Fibroblast of pulmonary artery (primary cell): ENCODE results near the gene CENPVL1.
"Not testable (repeated sequence)": the region's sequence is repeated elsewhere in the genome, so short reads cannot be mapped to it uniquely, and the experiment has no call there.

Source experiments
- DNase-seq: peaks from one replicate; pipeline ENCODE4 v3.0.0-alpha.2; 2010; ENCODE audit warnings: low read depth
- H3K4me3 ChIP-seq: replicated peaks from 2 replicates; pipeline ENCODE4 v1.5.1; 2011; ENCODE audit warnings: low read depth, mild to moderate bottlenecking, control low read depth, low read length, moderate library complexity
- TF ChIP-seq, protein P1 (sequence below): IDR thresholded peaks from 2 replicates; pipeline ENCODE4 v1.5.1; 2011; ENCODE audit warnings: mild to moderate bottlenecking, control low read depth, low read length, inconsistent platforms; ENCODE audit errors: missing control alignments

Gene CENPVL1

DNA sequence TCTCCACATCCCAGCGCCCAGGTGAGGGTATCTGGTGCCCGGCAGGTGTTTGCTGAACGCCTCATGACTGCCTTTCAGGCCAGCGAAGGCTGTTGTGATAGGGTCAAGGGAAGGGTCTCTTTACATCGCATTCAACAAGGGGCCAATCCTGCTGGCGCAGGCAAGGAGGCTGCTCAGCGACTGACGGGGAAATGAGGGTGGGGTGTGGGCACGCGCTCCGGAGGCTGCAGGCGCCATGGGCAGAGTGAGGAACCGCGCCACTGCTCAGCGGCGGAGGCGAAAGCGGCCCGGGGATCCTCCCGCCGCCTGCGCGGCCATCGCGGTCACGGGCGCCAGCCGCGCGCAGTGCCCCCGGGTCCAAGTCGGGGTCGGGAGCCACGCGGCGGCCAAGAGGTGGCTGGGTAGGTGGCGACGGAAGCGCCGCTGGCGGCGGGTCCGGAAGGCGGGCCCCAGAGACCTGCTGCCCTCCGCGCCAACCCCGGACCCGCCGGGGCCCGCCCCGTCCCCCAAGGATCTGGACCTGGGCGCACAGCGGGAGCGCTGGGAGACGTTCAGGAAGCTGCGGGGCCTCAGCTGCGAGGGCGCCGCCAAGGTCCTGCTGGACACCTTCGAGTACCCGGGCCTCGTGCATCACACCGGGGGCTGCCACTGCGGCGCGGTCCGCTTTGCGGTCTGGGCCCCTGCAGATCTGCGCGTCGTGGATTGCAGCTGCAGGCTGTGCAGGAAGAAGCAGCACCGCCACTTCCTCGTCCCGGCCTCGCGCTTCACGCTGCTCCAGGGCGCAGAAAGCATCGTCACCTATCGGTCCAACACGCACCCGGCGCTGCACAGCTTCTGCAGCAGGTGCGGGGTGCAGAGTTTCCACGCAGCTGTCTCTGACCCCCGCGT, at the start of gene CENPVL1:
TSS of gene CENPVL1 (plus strand) at position 236 of the 888 bp plus-strand sequence. CDS start at position 236, 0 bp downstream.
- H3K4me3 ChIP-seq, DNase-seq: not testable (repeated sequence)

DNA sequence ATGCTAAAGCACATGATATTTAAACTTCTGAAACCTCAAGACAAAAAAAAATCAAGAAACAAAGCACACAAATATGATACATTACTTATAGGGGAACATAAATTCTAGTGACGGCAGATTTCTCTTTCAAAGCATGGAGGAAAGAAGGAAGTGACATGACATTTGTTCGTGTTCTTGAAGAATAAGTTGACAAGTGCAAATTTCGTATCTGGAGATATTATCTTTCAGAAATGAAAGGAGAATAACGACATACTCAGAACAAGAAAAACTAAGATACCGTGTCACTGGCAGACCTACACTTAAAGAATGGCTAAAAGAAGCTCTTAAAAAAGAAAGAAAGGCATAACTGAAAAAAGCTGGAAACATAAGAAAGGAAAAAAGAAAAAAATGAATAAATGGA, 44.3 kb upstream of the CENPVL1 start:
- no peak for DNase-seq
- TF ChIP-seq, protein P1, sequence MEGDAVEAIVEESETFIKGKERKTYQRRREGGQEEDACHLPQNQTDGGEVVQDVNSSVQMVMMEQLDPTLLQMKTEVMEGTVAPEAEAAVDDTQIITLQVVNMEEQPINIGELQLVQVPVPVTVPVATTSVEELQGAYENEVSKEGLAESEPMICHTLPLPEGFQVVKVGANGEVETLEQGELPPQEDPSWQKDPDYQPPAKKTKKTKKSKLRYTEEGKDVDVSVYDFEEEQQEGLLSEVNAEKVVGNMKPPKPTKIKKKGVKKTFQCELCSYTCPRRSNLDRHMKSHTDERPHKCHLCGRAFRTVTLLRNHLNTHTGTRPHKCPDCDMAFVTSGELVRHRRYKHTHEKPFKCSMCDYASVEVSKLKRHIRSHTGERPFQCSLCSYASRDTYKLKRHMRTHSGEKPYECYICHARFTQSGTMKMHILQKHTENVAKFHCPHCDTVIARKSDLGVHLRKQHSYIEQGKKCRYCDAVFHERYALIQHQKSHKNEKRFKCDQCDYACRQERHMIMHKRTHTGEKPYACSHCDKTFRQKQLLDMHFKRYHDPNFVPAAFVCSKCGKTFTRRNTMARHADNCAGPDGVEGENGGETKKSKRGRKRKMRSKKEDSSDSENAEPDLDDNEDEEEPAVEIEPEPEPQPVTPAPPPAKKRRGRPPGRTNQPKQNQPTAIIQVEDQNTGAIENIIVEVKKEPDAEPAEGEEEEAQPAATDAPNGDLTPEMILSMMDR = no peak
- no peak overlapping the region for H3K4me3 ChIP-seq

DNA sequence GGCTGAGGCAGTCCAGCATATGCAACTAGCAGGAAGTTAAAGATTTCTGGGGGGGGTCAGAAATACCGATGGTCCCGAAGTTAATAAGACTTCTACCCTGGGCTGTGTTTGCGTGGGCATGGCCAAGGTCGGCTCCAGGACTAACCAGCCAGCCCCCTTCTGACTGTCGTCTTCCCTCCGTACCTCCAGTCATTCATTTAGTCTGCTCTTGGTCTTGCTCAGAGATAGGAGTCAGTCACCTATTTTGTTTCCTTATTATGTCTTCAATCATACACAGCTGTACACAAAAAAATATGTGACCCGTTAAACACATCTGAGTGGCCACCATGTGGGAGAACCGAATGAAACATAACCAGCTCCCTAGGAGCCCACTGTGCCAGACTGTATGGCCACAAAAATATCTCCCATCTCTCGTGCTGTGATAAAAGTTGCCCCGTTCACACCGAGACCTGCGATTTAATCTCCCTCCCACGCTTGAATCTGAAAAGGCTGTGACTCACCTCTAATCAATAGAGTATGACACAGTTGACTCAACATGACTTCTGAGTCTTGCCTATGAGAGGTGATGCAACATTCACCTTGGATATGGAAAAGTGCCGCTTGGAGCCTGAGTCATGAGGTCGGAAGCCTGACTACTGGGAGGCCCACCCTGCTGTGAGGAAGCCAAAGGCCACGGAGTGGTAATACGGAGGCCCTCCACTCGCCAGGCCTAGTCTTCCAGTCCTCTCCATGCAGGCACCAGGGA, 30.5 kb upstream of the CENPVL1 start:
- H3K4me3 ChIP-seq, DNase-seq: not testable (repeated sequence)

DNA sequence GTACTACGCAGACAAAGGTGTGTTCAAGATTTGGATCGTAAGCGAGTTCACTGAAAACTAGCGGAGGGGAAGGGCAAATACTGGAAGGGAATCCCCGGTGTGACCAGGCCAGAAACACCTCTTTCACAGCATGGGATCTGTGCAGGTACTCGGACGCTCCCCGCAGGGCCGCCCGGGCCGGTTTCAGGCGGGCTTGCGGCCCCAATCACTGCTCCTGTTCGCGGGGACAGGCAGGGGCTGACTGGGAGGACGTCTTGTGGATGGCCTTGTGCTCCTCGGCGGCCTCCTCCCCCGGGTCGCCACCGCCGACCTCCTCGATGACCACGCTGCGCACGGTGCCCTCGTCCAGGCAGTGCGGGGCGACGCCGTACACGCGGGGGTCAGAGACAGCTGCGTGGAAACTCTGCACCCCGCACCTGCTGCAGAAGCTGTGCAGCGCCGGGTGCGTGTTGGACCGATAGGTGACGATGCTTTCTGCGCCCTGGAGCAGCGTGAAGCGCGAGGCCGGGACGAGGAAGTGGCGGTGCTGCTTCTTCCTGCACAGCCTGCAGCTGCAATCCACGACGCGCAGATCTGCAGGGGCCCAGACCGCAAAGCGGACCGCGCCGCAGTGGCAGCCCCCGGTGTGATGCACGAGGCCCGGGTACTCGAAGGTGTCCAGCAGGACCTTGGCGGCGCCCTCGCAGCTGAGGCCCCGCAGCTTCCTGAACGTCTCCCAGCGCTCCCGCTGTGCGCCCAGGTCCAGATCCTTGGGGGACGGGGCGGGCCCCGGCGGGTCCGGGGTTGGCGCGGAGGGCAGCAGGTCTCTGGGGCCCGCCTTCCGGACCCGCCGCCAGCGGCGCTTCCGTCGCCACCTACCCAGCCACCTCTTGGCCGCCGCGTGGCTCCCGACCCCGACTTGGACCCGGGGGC, 28.2 kb upstream of the CENPVL1 start:
- H3K4me3 ChIP-seq, DNase-seq: not testable (repeated sequence)

DNA sequence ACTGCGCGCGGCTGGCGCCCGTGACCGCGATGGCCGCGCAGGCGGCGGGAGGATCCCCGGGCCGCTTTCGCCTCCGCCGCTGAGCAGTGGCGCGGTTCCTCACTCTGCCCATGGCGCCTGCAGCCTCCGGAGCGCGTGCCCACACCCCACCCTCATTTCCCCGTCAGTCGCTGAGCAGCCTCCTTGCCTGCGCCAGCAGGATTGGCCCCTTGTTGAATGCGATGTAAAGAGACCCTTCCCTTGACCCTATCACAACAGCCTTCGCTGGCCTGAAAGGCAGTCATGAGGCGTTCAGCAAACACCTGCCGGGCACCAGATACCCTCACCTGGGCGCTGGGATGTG, 27.6 kb upstream of the CENPVL1 start, which contains the start of gene CENPVL2:
TSS of gene CENPVL2 (minus strand) at position 112 of the 343 bp plus-strand sequence. CDS start at position 112, 0 bp downstream.
- not testable (repeated sequence) for DNase-seq, H3K4me3 ChIP-seq

DNA sequence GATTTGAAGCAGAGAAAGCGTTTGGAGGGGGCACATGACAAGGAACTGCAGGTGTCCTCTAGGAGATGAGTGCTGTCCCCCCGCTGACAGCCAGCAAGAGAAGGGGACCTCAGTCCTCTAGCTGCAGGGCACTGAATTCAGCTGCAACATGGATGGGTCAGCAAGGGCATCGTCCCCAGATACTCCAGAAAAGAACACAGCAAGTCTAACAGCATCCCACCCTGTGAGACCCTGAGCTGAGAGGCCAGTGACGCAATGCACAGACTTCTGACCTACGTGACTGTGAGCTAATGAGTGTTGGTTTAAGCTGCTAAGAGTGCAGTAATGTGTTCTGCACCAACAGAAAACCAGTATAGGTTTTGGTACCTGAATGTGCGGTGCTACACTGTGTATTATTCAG, 16.1 kb upstream of the CENPVL1 start:
- no peak overlapping the region for H3K4me3 ChIP-seq

DNA sequence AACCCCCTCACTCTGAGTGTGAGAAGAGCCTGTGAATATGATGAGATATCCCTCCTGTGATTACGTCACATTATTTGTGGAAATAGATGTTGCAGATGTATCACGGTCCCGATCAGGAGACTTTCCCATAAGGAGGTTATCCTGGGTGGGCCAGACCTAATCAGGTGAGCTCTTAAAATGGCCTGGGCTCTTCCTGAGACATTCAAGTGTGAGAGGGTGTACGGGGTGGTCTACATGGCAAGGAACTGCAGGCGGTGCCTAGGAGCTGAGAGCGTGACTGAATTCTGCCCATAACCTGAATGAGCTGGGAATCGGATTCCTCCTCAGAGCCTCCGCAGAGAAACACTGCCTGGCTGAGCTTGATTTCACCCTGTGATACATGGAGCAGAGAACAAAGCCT, 12.9 kb upstream of the CENPVL1 start:
- TF ChIP-seq, protein P1 = no peak
- H3K4me3 ChIP-seq = no peak overlapping the region
- no peak for DNase-seq

More for the DNA sequence above, 16.1 kb upstream of the CENPVL1 start:
- TF ChIP-seq, protein P1 = no peak
- no peak for DNase-seq

DNA sequence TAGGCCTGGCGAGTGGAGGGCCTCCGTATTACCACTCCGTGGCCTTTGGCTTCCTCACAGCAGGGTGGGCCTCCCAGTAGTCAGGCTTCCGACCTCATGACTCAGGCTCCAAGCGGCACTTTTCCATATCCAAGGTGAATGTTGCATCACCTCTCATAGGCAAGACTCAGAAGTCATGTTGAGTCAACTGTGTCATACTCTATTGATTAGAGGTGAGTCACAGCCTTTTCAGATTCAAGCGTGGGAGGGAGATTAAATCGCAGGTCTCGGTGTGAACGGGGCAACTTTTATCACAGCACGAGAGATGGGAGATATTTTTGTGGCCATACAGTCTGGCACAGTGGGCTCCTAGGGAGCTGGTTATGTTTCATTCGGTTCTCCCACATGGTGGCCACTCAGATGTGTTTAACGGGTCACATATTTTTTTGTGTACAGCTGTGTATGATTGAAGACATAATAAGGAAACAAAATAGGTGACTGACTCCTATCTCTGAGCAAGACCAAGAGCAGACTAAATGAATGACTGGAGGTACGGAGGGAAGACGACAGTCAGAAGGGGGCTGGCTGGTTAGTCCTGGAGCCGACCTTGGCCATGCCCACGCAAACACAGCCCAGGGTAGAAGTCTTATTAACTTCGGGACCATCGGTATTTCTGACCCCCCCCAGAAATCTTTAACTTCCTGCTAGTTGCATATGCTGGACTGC, 2.8 kb downstream of the CENPVL1 start:
- not testable (repeated sequence) for H3K4me3 ChIP-seq, DNase-seq

DNA sequence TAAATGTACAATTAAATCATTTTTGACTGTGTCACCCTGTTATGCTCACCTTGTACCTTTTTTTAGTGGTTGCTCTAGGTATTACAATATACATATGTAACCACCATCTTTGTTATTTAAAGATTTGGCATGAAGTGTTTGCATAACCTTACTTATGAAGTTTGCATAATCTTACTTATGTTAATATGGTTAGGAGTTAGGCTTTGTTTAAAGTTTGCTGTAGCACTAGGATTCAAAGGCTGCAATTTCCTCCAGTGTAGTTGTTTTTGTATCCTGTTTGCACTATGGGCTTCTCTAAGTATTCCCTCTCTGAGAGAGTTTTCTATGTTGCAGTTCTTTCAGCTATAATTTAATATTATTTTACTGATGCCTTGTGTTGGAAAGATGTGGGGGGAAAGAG, 17.9 kb downstream of the CENPVL1 start:
- TF ChIP-seq, protein P1 = no peak
- H3K4me3 ChIP-seq = no peak overlapping the region
- DNase-seq = no peak
